Measurements from ENCODE around the gene GNL1.

GRCh38 chr6:30500421-30501355 is 55.6 kb downstream of the GNL1 start:
- TF ChIP-seq CTCF (conservative IDR thresholded peaks at IDR 0.05 in 1 of 2, IDR thresholded peaks at IDR 0.05 in 1 of 2; ENCODE audit: extremely low read depth in 1 of 2, insufficient read depth in 1 of 2, low read depth in 1 of 2, low read length in 2 of 2) (no peak), EZH2 (IDR thresholded peaks at IDR 0.05; ENCODE audit: borderline replicate concordance, low read length) (no peak)

Measured in mammary epithelial cell (primary cell).